ENCODE data around the gene GRID1. TPM values are rescaled to one million over a fixed set of nuclear protein-coding genes. Genes with fewer than 3 reads are reported as not detected.

The GRID1 gene
- total RNA-seq, 1 experiment from 2014 or later: 0.07 TPM

GRCh38 chr10:86300399-86300925 lies 66.1 kb downstream of the GRID1 start:
- Histone ChIP-seq H4K20me1 (ENCODE audit: insufficient read depth, low read depth, low read length) (no peaks in the 10 kb centered on the region), H3K27me3 (ENCODE audit: low read length) (no peaks in the 10 kb centered on the region), H3K9me2 (replicated peaks; ENCODE audit: insufficient read depth, low read length) (no peaks in the 10 kb centered on the region), H3K9me3 (ENCODE audit: low read length) (no peaks in the 10 kb centered on the region), H3K4me3 (ENCODE audit: low read length) (no peak overlapping the region), H3K79me2 (ENCODE audit: low read length) (no peaks in the 10 kb centered on the region), H3K4me1 (ENCODE audit: low read length) (no peaks in the 10 kb centered on the region), H3K4me2 (ENCODE audit: low read depth, low read length, poor library complexity, severe bottlenecking) (no peak overlapping the region), H3K36me3 (ENCODE audit: insufficient read depth, low read length) (no peaks in the 10 kb centered on the region), H3K27ac (ENCODE audit: low read length) (no peak overlapping the region), H3K9ac (ENCODE audit: low read length) (no peak overlapping the region), H2AFZ (ENCODE audit: low read length) (no peak overlapping the region)
- DNase-seq: no peak

- Histone ChIP-seq H3K9me3 (ENCODE audit: low read length) (no peaks in the 10 kb centered on the region), H2AFZ (ENCODE audit: low read length) (no peak overlapping the region), H3K36me3 (ENCODE audit: insufficient read depth, low read length) (no peaks in the 10 kb centered on the region), H3K9me2 (replicated peaks; ENCODE audit: insufficient read depth, low read length) (no peaks in the 10 kb centered on the region), H3K27ac (ENCODE audit: low read length) (no peak overlapping the region), H3K4me2 (ENCODE audit: low read depth, low read length, poor library complexity, severe bottlenecking) (no peak overlapping the region), H3K79me2 (ENCODE audit: low read length) (no peaks in the 10 kb centered on the region), H4K20me1 (ENCODE audit: insufficient read depth, low read depth, low read length) (no peaks in the 10 kb centered on the region), H3K4me3 (ENCODE audit: low read length) (no peak overlapping the region), H3K9ac (ENCODE audit: low read length) (no peak overlapping the region), H3K4me1 (ENCODE audit: low read length) (no peaks in the 10 kb centered on the region), H3K27me3 (ENCODE audit: low read length) (no peaks in the 10 kb centered on the region)
- no peak for DNase-seq
These were observed 67.0 kb downstream of the GRID1 start for GRCh38 chr10:86299562-86299961.

- Histone ChIP-seq H4K20me1 (ENCODE audit: insufficient read depth, low read depth, low read length) (no peaks in the 10 kb centered on the region), H3K4me2 (ENCODE audit: low read depth, low read length, poor library complexity, severe bottlenecking) (no peak overlapping the region), H3K4me3 (ENCODE audit: low read length) (no peak overlapping the region), H3K27me3 (ENCODE audit: low read length) (no peaks in the 10 kb centered on the region), H3K9me2 (replicated peaks; ENCODE audit: insufficient read depth, low read length) (no peaks in the 10 kb centered on the region), H3K4me1 (ENCODE audit: low read length) (no peaks in the 10 kb centered on the region), H3K27ac (ENCODE audit: low read length) (no peak overlapping the region), H3K79me2 (ENCODE audit: low read length) (no peaks in the 10 kb centered on the region), H3K9ac (ENCODE audit: low read length) (no peak overlapping the region), H2AFZ (ENCODE audit: low read length) (no peak overlapping the region), H3K36me3 (ENCODE audit: insufficient read depth, low read length) (no peaks in the 10 kb centered on the region), H3K9me3 (ENCODE audit: low read length) (no peaks in the 10 kb centered on the region)
- DNase-seq: no peak
These were observed 68.0 kb downstream of the GRID1 start for GRCh38 chr10:86298501-86299001.

GRCh38 chr10:86295791-86296190 lies 70.8 kb downstream of the GRID1 start:
- H3K9me3 ChIP-seq (ENCODE audit: low read length): no peaks in the 10 kb centered on the region
- no peak overlapping the region for H2AFZ ChIP-seq (ENCODE audit: low read length)
- no peaks in the 10 kb centered on the region for H3K36me3 ChIP-seq (ENCODE audit: insufficient read depth, low read length)
- H3K4me3 ChIP-seq (ENCODE audit: low read length): no peak overlapping the region
- no peaks in the 10 kb centered on the region for H3K27me3 ChIP-seq (ENCODE audit: low read length)
- no peaks in the 10 kb centered on the region for H3K9me2 ChIP-seq (replicated peaks; ENCODE audit: insufficient read depth, low read length)
- H3K79me2 ChIP-seq (ENCODE audit: low read length): no peaks in the 10 kb centered on the region
- no peak overlapping the region for H3K9ac ChIP-seq (ENCODE audit: low read length)
- no peak for DNase-seq
- no peaks in the 10 kb centered on the region for H3K4me1 ChIP-seq (ENCODE audit: low read length)
- H3K4me2 ChIP-seq (ENCODE audit: low read depth, low read length, poor library complexity, severe bottlenecking): no peak overlapping the region
- no peak overlapping the region for H3K27ac ChIP-seq (ENCODE audit: low read length)
- no peaks in the 10 kb centered on the region for H4K20me1 ChIP-seq (ENCODE audit: insufficient read depth, low read depth, low read length)

GRCh38 chr10:86295351-86295750 lies 71.2 kb downstream of the GRID1 start:
- Histone ChIP-seq H3K79me2 (ENCODE audit: low read length) (no peaks in the 10 kb centered on the region), H3K27ac (ENCODE audit: low read length) (no peak overlapping the region), H4K20me1 (ENCODE audit: insufficient read depth, low read depth, low read length) (no peaks in the 10 kb centered on the region), H3K9me2 (replicated peaks; ENCODE audit: insufficient read depth, low read length) (no peaks in the 10 kb centered on the region), H3K9me3 (ENCODE audit: low read length) (no peaks in the 10 kb centered on the region), H3K4me1 (ENCODE audit: low read length) (no peaks in the 10 kb centered on the region), H3K4me3 (ENCODE audit: low read length) (no peak overlapping the region), H3K9ac (ENCODE audit: low read length) (no peak overlapping the region), H3K4me2 (ENCODE audit: low read depth, low read length, poor library complexity, severe bottlenecking) (no peak overlapping the region), H2AFZ (ENCODE audit: low read length) (no peak overlapping the region), H3K27me3 (ENCODE audit: low read length) (no peaks in the 10 kb centered on the region), H3K36me3 (ENCODE audit: insufficient read depth, low read length) (no peaks in the 10 kb centered on the region)
- no peak for DNase-seq

- H3K4me3 ChIP-seq (ENCODE audit: low read length): no peak overlapping the region
- no peaks in the 10 kb centered on the region for H3K27me3 ChIP-seq (ENCODE audit: low read length)
- no peaks in the 10 kb centered on the region for H3K79me2 ChIP-seq (ENCODE audit: low read length)
- no peaks in the 10 kb centered on the region for H3K9me3 ChIP-seq (ENCODE audit: low read length)
- H3K27ac ChIP-seq (ENCODE audit: low read length): no peak overlapping the region
- H4K20me1 ChIP-seq (ENCODE audit: insufficient read depth, low read depth, low read length): no peaks in the 10 kb centered on the region
- H3K4me2 ChIP-seq (ENCODE audit: low read depth, low read length, poor library complexity, severe bottlenecking): no peak overlapping the region
- no peaks in the 10 kb centered on the region for H3K4me1 ChIP-seq (ENCODE audit: low read length)
- no peaks in the 10 kb centered on the region for H3K36me3 ChIP-seq (ENCODE audit: insufficient read depth, low read length)
- H3K9ac ChIP-seq (ENCODE audit: low read length): no peak overlapping the region
- no peaks in the 10 kb centered on the region for H3K9me2 ChIP-seq (replicated peaks; ENCODE audit: insufficient read depth, low read length)
- H2AFZ ChIP-seq (ENCODE audit: low read length): no peak overlapping the region
- no peak for DNase-seq
These were observed 72.0 kb downstream of the GRID1 start for GRCh38 chr10:86294346-86295265.

GRCh38 chr10:86293396-86293791 lies 73.2 kb downstream of the GRID1 start:
- DNase-seq: no peak
- H3K9me3 ChIP-seq (ENCODE audit: low read length): no peaks in the 10 kb centered on the region

GRCh38 chr10:86292462-86293395 lies 73.9 kb downstream of the GRID1 start:
- no peak overlapping the region for H3K4me3 ChIP-seq (ENCODE audit: low read length)
- H3K4me1 ChIP-seq (ENCODE audit: low read length): peaks cover 6% of the 10 kb centered on the region
- no peak for DNase-seq
- H2AFZ ChIP-seq (ENCODE audit: low read length): no peak overlapping the region
- no peaks in the 10 kb centered on the region for H3K9me3 ChIP-seq (ENCODE audit: low read length)
- no peaks in the 10 kb centered on the region for H3K9me2 ChIP-seq (replicated peaks; ENCODE audit: insufficient read depth, low read length)
- no peaks in the 10 kb centered on the region for H3K27me3 ChIP-seq (ENCODE audit: low read length)
- no peaks in the 10 kb centered on the region for H4K20me1 ChIP-seq (ENCODE audit: insufficient read depth, low read depth, low read length)
- H3K27ac ChIP-seq (ENCODE audit: low read length): no peak overlapping the region
- H3K9ac ChIP-seq (ENCODE audit: low read length): no peak overlapping the region
- no peaks in the 10 kb centered on the region for H3K79me2 ChIP-seq (ENCODE audit: low read length)
- no peak overlapping the region for H3K4me2 ChIP-seq (ENCODE audit: low read depth, low read length, poor library complexity, severe bottlenecking)
- no peaks in the 10 kb centered on the region for H3K36me3 ChIP-seq (ENCODE audit: insufficient read depth, low read length)

More at GRCh38 chr10:86293396-86293791, 73.2 kb downstream of the GRID1 start:
- no peak overlapping the region for H3K9ac ChIP-seq (ENCODE audit: low read length)
- H3K36me3 ChIP-seq (ENCODE audit: insufficient read depth, low read length): no peaks in the 10 kb centered on the region
- no peaks in the 10 kb centered on the region for H4K20me1 ChIP-seq (ENCODE audit: insufficient read depth, low read depth, low read length)
- H3K4me2 ChIP-seq (ENCODE audit: low read depth, low read length, poor library complexity, severe bottlenecking): no peak overlapping the region
- no peak overlapping the region for H3K27ac ChIP-seq (ENCODE audit: low read length)
- no peaks in the 10 kb centered on the region for H3K4me1 ChIP-seq (ENCODE audit: low read length)
- no peaks in the 10 kb centered on the region for H3K79me2 ChIP-seq (ENCODE audit: low read length)
- H3K27me3 ChIP-seq (ENCODE audit: low read length): no peaks in the 10 kb centered on the region
- no peak overlapping the region for H2AFZ ChIP-seq (ENCODE audit: low read length)
- no peaks in the 10 kb centered on the region for H3K9me2 ChIP-seq (replicated peaks; ENCODE audit: insufficient read depth, low read length)
- no peak overlapping the region for H3K4me3 ChIP-seq (ENCODE audit: low read length)

All from Karpas-422 (cell line).